ENCODE results near the gene CLDN9.
A peak's percentile ranks its signal among the peaks of the same experiment; 100 is the strongest.

Gene CLDN9

GRCh38 chr16:3012828-3013420 is at the start of gene CLDN9:
CLDN9 (plus strand) TSS chr16:3012923; CDS start chr16:3013363, 440 bp downstream.
- TF ChIP-seq CTCF (IDR thresholded peaks at IDR 0.05): no peak

GRCh38 chr16:2963074-2963722 is 49.5 kb upstream of the CLDN9 start:
- no peak for TF ChIP-seq CTCF (IDR thresholded peaks at IDR 0.05)

- TF ChIP-seq CTCF (IDR thresholded peaks at IDR 0.05): no peak
Observed at GRCh38 chr16:2963723-2964474, 48.8 kb upstream of the CLDN9 start, which contains the start of gene KREMEN2. KREMEN2 (plus strand) TSS chr16:2964275; CDS start chr16:2964521, 246 bp downstream.

GRCh38 chr16:2964475-2965336 is 48.0 kb upstream of the CLDN9 start:
- no peak for TF ChIP-seq CTCF (IDR thresholded peaks at IDR 0.05)

GRCh38 chr16:2966043-2966807 is 46.5 kb upstream of the CLDN9 start:
- no peak for TF ChIP-seq CTCF (IDR thresholded peaks at IDR 0.05)

- peak; percentile 21; the same call in 1 of the 2 replicates for TF ChIP-seq CTCF (IDR thresholded peaks at IDR 0.05)
Observed at GRCh38 chr16:2966808-2967191, 45.9 kb upstream of the CLDN9 start.
